Stomach (tissue), 4 donors: ENCODE data around the gene DHX8.

Experiments used
- CTCF ChIP-seq, 7 experiments: fragments of 450-650 bp in 4 of 7; fragments of 200-600 bp in 3 of 7; sonication (generic) in 3 of 7; IDR thresholded peaks; one replicate each; pipeline ENCODE4 v1.5.1; 2016 to 2019; ENCODE audit warnings: antibody characterized with exemption in 7 of 7, control low read depth in 2 of 7, mild to moderate bottlenecking in 1 of 7
- EP300 ChIP-seq: sonication (generic); formaldehyde crosslinking; IDR thresholded peaks from one replicate; pipeline ENCODE4 v1.6.1; 2017; ENCODE audit warnings: antibody characterized with exemption
- POLR2AphosphoS5 ChIP-seq, 3 donors: sonication (generic); formaldehyde crosslinking; IDR thresholded peaks; one replicate each; pipeline ENCODE4 v1.6.1; 2016; ENCODE audit warnings: antibody characterized with exemption in 3 of 3

- TF ChIP-seq CTCF (IDR thresholded peaks at IDR 0.05) (no peak), EP300 (no peak), POLR2AphosphoS5 (IDR thresholded peaks at IDR 0.05) (no peak)
Observed at GRCh38 chr17:43533699-43534098, 49.9 kb downstream of the DHX8 start.
